Measurements from ENCODE around the gene GET4. TPM values are rescaled to one million over a fixed set of nuclear protein-coding genes. Genes with fewer than 3 reads are reported as not detected.

Gene GET4
- total RNA-seq, 2 donors from 2014 or later: 50.0 to 91.9 TPM

DNA sequence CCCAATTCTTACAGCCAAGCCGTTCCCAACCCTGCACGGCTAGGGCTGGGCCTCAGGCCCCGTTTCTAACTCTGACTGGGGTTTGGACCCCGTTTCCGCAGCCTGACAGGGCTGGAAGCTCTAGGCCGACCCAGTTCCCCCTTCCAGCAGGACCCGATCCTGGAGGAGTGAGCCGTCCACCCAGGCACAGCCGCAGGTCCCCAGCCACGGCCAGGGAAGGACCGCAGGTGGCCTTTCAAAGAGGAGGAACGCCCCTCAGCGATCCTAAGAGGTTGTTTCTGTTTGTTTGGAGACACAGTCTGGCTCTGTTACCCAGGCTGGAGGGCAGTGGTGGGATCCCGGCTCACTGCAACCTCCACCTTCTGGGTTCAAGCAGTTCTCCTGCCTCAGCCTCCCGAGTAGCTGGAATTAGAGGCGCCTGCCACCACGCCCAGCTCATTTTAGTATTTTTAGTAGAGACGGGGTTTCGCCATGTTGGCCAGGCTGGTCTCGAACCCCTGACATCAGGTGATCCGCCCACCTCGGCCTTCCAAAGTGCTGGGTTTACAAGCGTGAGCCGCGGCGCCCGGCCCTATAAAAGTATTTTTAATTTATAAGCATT lies 778 bp upstream of the GET4 start:
- no peak for DNase-seq (ENCODE audit: low spot score)
- TF ChIP-seq POLR2AphosphoS5 (IDR thresholded peaks at IDR 0.05) (no peak), CTCF (IDR thresholded peaks at IDR 0.05) (no peak), POLR2A (IDR thresholded peaks at IDR 0.05) (no peak)
- H3K27me3 ChIP-seq (replicated peaks; ENCODE audit: insufficient read depth): no peaks in the 10 kb centered on the region
- no peaks in the 10 kb centered on the region for H3K36me3 ChIP-seq
- peak overlapping the region; percentile 33 to 35 for H3K4me3 ChIP-seq
- intact Hi-C loops (cut with DNase I): loop anchor here (10.0 kb wide), 1 partner anchor 551 kb away; no protein-coding TSS in a partner anchor
- WGBS: 53% methylated on average over 27 of the region's 27 CpGs
- no peaks in the 10 kb centered on the region for H3K9me3 ChIP-seq
- peak overlapping the region; percentile 83 for H3K27ac ChIP-seq
- H3K4me1 ChIP-seq (replicated peaks): no peaks in the 10 kb centered on the region

GRCh38 chr7:876972-877311 lies 588 bp downstream of the GET4 start:
- WGBS: 2% methylated on average over 26 of the region's 26 CpGs
- intact Hi-C loops (cut with DNase I): loop anchor here (10.0 kb wide), 1 partner anchor 552 kb away; no protein-coding TSS in a partner anchor
- no peak for DNase-seq (ENCODE audit: low spot score)
- no peaks in the 10 kb centered on the region for H3K36me3 ChIP-seq
- no peaks in the 10 kb centered on the region for H3K9me3 ChIP-seq
- no peak for TF ChIP-seq POLR2A (IDR thresholded peaks at IDR 0.05)
- TF ChIP-seq CTCF (IDR thresholded peaks at IDR 0.05): no peak
- TF ChIP-seq POLR2AphosphoS5 (IDR thresholded peaks at IDR 0.05): no peak
- peak overlapping the region; percentile 81 to 90 for H3K4me3 ChIP-seq
- H3K27me3 ChIP-seq (replicated peaks; ENCODE audit: insufficient read depth): no peaks in the 10 kb centered on the region
- peak overlapping the region; percentile 82 to 84 for H3K27ac ChIP-seq
- no peaks in the 10 kb centered on the region for H3K4me1 ChIP-seq (replicated peaks)

GRCh38 chr7:877312-878232 lies 1.2 kb downstream of the GET4 start:
- WGBS: 7% methylated on average over 31 of the region's 47 CpGs
- H3K4me3 ChIP-seq: peak overlapping the region; percentile 81 to 90
- no peaks in the 10 kb centered on the region for H3K9me3 ChIP-seq
- intact Hi-C loops (cut with DNase I): loop anchor here (10.0 kb wide), 1 partner anchor 553 kb away; no protein-coding TSS in a partner anchor
- H3K36me3 ChIP-seq: no peaks in the 10 kb centered on the region
- H3K4me1 ChIP-seq (replicated peaks): no peaks in the 10 kb centered on the region
- no peaks in the 10 kb centered on the region for H3K27me3 ChIP-seq (replicated peaks; ENCODE audit: insufficient read depth)
- DNase-seq (ENCODE audit: low spot score): no peak
- peak overlapping the region; percentile 82 to 84 for H3K27ac ChIP-seq
- no peak for TF ChIP-seq POLR2A (IDR thresholded peaks at IDR 0.05)
- TF ChIP-seq POLR2AphosphoS5 (IDR thresholded peaks at IDR 0.05): no peak
- TF ChIP-seq CTCF (IDR thresholded peaks at IDR 0.05): no peak

GRCh38 chr7:879093-879492 lies 2.7 kb downstream of the GET4 start:
- no peak overlapping the region for H3K27ac ChIP-seq

More at GRCh38 chr7:879093-879492, 2.7 kb downstream of the GET4 start:
- H3K4me3 ChIP-seq: no peak overlapping the region
- no peak for DNase-seq (ENCODE audit: low spot score)
- TF ChIP-seq POLR2A (IDR thresholded peaks at IDR 0.05) (no peak), POLR2AphosphoS5 (IDR thresholded peaks at IDR 0.05) (no peak), CTCF (IDR thresholded peaks at IDR 0.05) (no peak)
- WGBS: 72% methylated on average over 15 of the region's 15 CpGs
- H3K9me3 ChIP-seq: no peaks in the 10 kb centered on the region
- H3K27me3 ChIP-seq (replicated peaks; ENCODE audit: insufficient read depth): no peaks in the 10 kb centered on the region
- peaks cover 3% of the 10 kb centered on the region for H3K4me1 ChIP-seq (replicated peaks)
- H3K36me3 ChIP-seq: no peaks in the 10 kb centered on the region
- intact Hi-C loops (cut with DNase I): loop anchor here (10.0 kb wide), 1 partner anchor 554 kb away; no protein-coding TSS in a partner anchor
